Measurements from ENCODE around the gene RNF166.

The RNF166 gene

GRCh38 chr16:88739139-88739976 lies 33.1 kb upstream of the RNF166 start:
- no peak for DNase-seq

GRCh38 chr16:88738151-88739084 lies 32.2 kb upstream of the RNF166 start:
- no peak for DNase-seq

GRCh38 chr16:88737298-88738150 lies 31.3 kb upstream of the RNF166 start:
- peak; percentile 5 for DNase-seq

GRCh38 chr16:88736496-88736895 lies 30.3 kb upstream of the RNF166 start:
- DNase-seq: no peak

GRCh38 chr16:88736088-88736487 lies 29.9 kb upstream of the RNF166 start:
- DNase-seq: no peak

GRCh38 chr16:88735616-88736015 lies 29.4 kb upstream of the RNF166 start:
- DNase-seq: no peak

- DNase-seq: no peak
Measured at GRCh38 chr16:88735121-88735520, 28.9 kb upstream of the RNF166 start.

GRCh38 chr16:88734361-88734728 lies 28.1 kb upstream of the RNF166 start:
- DNase-seq: no peak

GRCh38 chr16:88733630-88734360 lies 27.6 kb upstream of the RNF166 start:
- no peak for DNase-seq

- no peak for DNase-seq
Measured at GRCh38 chr16:88732961-88733294, 26.7 kb upstream of the RNF166 start.

- DNase-seq: no peak
Measured at GRCh38 chr16:88732172-88732960, 26.2 kb upstream of the RNF166 start.

- no peak for DNase-seq
Measured at GRCh38 chr16:88731699-88732098, 25.5 kb upstream of the RNF166 start.

- DNase-seq: no peak
Measured at GRCh38 chr16:88730632-88731607, 24.7 kb upstream of the RNF166 start.

- DNase-seq: no peak
Measured at GRCh38 chr16:88727871-88728270, 21.7 kb upstream of the RNF166 start.

- DNase-seq: no peak
Measured at GRCh38 chr16:88726981-88727380, 20.8 kb upstream of the RNF166 start.

- DNase-seq: no peak
Measured at GRCh38 chr16:88726408-88726749, 20.2 kb upstream of the RNF166 start.

GRCh38 chr16:88725609-88726407 lies 19.6 kb upstream of the RNF166 start:
- no peak for DNase-seq

- DNase-seq: no peak
Measured at GRCh38 chr16:88724855-88725555, 18.8 kb upstream of the RNF166 start.

GRCh38 chr16:88723911-88724310 lies 17.7 kb upstream of the RNF166 start:
- no peak for DNase-seq

Data from NCI-H748 treated with DMSO at 0.1 percent for 48 hours (cell line).